ENCODE results near the gene LPP.

Gene LPP

GRCh38 chr3:188664795-188665194 lies 510.8 kb downstream of the LPP start:
- no peak for DNase-seq

GRCh38 chr3:188667926-188668325 lies 514.0 kb downstream of the LPP start:
- no peak for DNase-seq

GRCh38 chr3:188670446-188670845 lies 516.5 kb downstream of the LPP start:
- no peak for DNase-seq

- DNase-seq, result no peak
These were observed 518.0 kb downstream of the LPP start for GRCh38 chr3:188671971-188672370.

GRCh38 chr3:188672840-188673239 lies 518.9 kb downstream of the LPP start:
- no peak for DNase-seq

GRCh38 chr3:188673646-188674186 lies 519.8 kb downstream of the LPP start:
- DNase-seq, result no peak

GRCh38 chr3:188674595-188674994 lies 520.6 kb downstream of the LPP start:
- DNase-seq, result no peak

GRCh38 chr3:188677344-188677743 lies 523.4 kb downstream of the LPP start:
- DNase-seq, result no peak

- DNase-seq, result no peak
These were observed 526.2 kb downstream of the LPP start for GRCh38 chr3:188680189-188680588.

- DNase-seq, result no peak
These were observed 526.6 kb downstream of the LPP start for GRCh38 chr3:188680605-188681004.

- no peak for DNase-seq
These were observed 528.4 kb downstream of the LPP start for GRCh38 chr3:188682316-188682715.

- no peak for DNase-seq
These were observed 529.1 kb downstream of the LPP start for GRCh38 chr3:188683032-188683521.

GRCh38 chr3:188684276-188684675 lies 530.3 kb downstream of the LPP start:
- DNase-seq, result no peak

- no peak for DNase-seq
These were observed 531.8 kb downstream of the LPP start for GRCh38 chr3:188685789-188686188.

GRCh38 chr3:188686324-188686723 lies 532.4 kb downstream of the LPP start:
- DNase-seq, result no peak

- DNase-seq, result no peak
These were observed 533.4 kb downstream of the LPP start for GRCh38 chr3:188687389-188687788.

GRCh38 chr3:188689101-188689574 lies 535.2 kb downstream of the LPP start:
- DNase-seq, result no peak

- DNase-seq, result no peak
These were observed 536.1 kb downstream of the LPP start for GRCh38 chr3:188690064-188690463.

- DNase-seq, result no peak
These were observed 537.0 kb downstream of the LPP start for GRCh38 chr3:188691004-188691403.

- no peak for DNase-seq
These were observed 537.7 kb downstream of the LPP start for GRCh38 chr3:188691665-188692064.

- DNase-seq, result no peak
These were observed 538.7 kb downstream of the LPP start for GRCh38 chr3:188692700-188693099.

GRCh38 chr3:188693435-188693834 lies 539.5 kb downstream of the LPP start:
- no peak for DNase-seq

- no peak for DNase-seq
These were observed 541.3 kb downstream of the LPP start for GRCh38 chr3:188695241-188695640.

GRCh38 chr3:188697127-188697526 lies 543.2 kb downstream of the LPP start:
- DNase-seq, result no peak

GRCh38 chr3:188698436-188698835 lies 544.5 kb downstream of the LPP start:
- no peak for DNase-seq

Measured in left hindlimb (tissue), 1 donor.